ENCODE results near the gene ENOX1.

ENOX1 gene

GRCh38 chr13:43339805-43340550 lies 446.8 kb downstream of the ENOX1 start:
- H3K27ac ChIP-seq (ENCODE audit: low read depth, low read length) = no peak overlapping the region
- H3K9ac ChIP-seq (ENCODE audit: low read length) = no peak overlapping the region
- H3K4me3 ChIP-seq (ENCODE audit: low read depth in 1 of 2, low read length in 2 of 2) = no peak overlapping the region
- peaks cover 9% of the 10 kb centered on the region for H3K4me1 ChIP-seq (ENCODE audit: insufficient read depth, low read length)
- no peaks in the 10 kb centered on the region for H3K9me3 ChIP-seq (ENCODE audit: low read length)
- peaks cover 9% of the 10 kb centered on the region for H3K36me3 ChIP-seq (ENCODE audit: insufficient read depth, low read length)
- H3K27me3 ChIP-seq (ENCODE audit: control insufficient read depth in 1 of 2, insufficient read depth in 2 of 2, low read length in 2 of 2) = no peaks in the 10 kb centered on the region

GRCh38 chr13:43339145-43339804 lies 447.5 kb downstream of the ENOX1 start:
- peaks cover 9% of the 10 kb centered on the region for H3K36me3 ChIP-seq (ENCODE audit: insufficient read depth, low read length)
- H3K27ac ChIP-seq (ENCODE audit: low read depth, low read length) = no peak overlapping the region
- H3K9me3 ChIP-seq (ENCODE audit: low read length) = no peaks in the 10 kb centered on the region
- no peak overlapping the region for H3K4me3 ChIP-seq (ENCODE audit: low read depth in 1 of 2, low read length in 2 of 2)
- peaks cover 9% of the 10 kb centered on the region for H3K4me1 ChIP-seq (ENCODE audit: insufficient read depth, low read length)
- H3K27me3 ChIP-seq (ENCODE audit: control insufficient read depth in 1 of 2, insufficient read depth in 2 of 2, low read length in 2 of 2) = no peaks in the 10 kb centered on the region
- no peak overlapping the region for H3K9ac ChIP-seq (ENCODE audit: low read length)

- H3K27me3 ChIP-seq (ENCODE audit: control insufficient read depth in 1 of 2, insufficient read depth in 2 of 2, low read length in 2 of 2) = no peaks in the 10 kb centered on the region
- no peaks in the 10 kb centered on the region for H3K9me3 ChIP-seq (ENCODE audit: low read length)
- no peaks in the 10 kb centered on the region for H3K36me3 ChIP-seq (ENCODE audit: insufficient read depth, low read length)
- no peak overlapping the region for H3K27ac ChIP-seq (ENCODE audit: low read depth, low read length)
- no peak overlapping the region for H3K9ac ChIP-seq (ENCODE audit: low read length)
- peaks cover 20% of the 10 kb centered on the region for H3K4me1 ChIP-seq (ENCODE audit: insufficient read depth, low read length)
- no peak overlapping the region for H3K4me3 ChIP-seq (ENCODE audit: low read depth in 1 of 2, low read length in 2 of 2)
These were observed 451.0 kb downstream of the ENOX1 start for GRCh38 chr13:43335764-43336163.

- Histone ChIP-seq H3K9ac (ENCODE audit: low read length) (no peak overlapping the region), H3K27me3 (ENCODE audit: control insufficient read depth in 1 of 2, insufficient read depth in 2 of 2, low read length in 2 of 2) (no peaks in the 10 kb centered on the region), H3K27ac (ENCODE audit: low read depth, low read length) (no peak overlapping the region), H3K9me3 (ENCODE audit: low read length) (no peaks in the 10 kb centered on the region), H3K4me1 (ENCODE audit: insufficient read depth, low read length) (peaks cover 20% of the 10 kb centered on the region), H3K36me3 (ENCODE audit: insufficient read depth, low read length) (no peaks in the 10 kb centered on the region), H3K4me3 (ENCODE audit: low read depth in 1 of 2, low read length in 2 of 2) (no peak overlapping the region)
These were observed 453.6 kb downstream of the ENOX1 start for GRCh38 chr13:43333176-43333575.

GRCh38 chr13:43331672-43332071 lies 455.1 kb downstream of the ENOX1 start:
- Histone ChIP-seq H3K4me3 (ENCODE audit: low read depth in 1 of 2, low read length in 2 of 2) (no peak overlapping the region), H3K36me3 (ENCODE audit: insufficient read depth, low read length) (no peaks in the 10 kb centered on the region), H3K27ac (ENCODE audit: low read depth, low read length) (peak overlapping the region; percentile 50), H3K4me1 (ENCODE audit: insufficient read depth, low read length) (peaks cover 20% of the 10 kb centered on the region), H3K27me3 (ENCODE audit: control insufficient read depth in 1 of 2, insufficient read depth in 2 of 2, low read length in 2 of 2) (no peaks in the 10 kb centered on the region), H3K9ac (ENCODE audit: low read length) (no peak overlapping the region), H3K9me3 (ENCODE audit: low read length) (no peaks in the 10 kb centered on the region)

- Histone ChIP-seq H3K9me3 (ENCODE audit: low read length) (no peaks in the 10 kb centered on the region), H3K27ac (ENCODE audit: low read depth, low read length) (no peak overlapping the region), H3K36me3 (ENCODE audit: insufficient read depth, low read length) (peaks cover 14% of the 10 kb centered on the region), H3K4me1 (ENCODE audit: insufficient read depth, low read length) (peaks cover 12% of the 10 kb centered on the region), H3K4me3 (ENCODE audit: low read depth in 1 of 2, low read length in 2 of 2) (no peak overlapping the region), H3K27me3 (ENCODE audit: control insufficient read depth in 1 of 2, insufficient read depth in 2 of 2, low read length in 2 of 2) (no peaks in the 10 kb centered on the region), H3K9ac (ENCODE audit: low read length) (no peak overlapping the region)
These were observed 457.1 kb downstream of the ENOX1 start for GRCh38 chr13:43329702-43330101.

- no peaks in the 10 kb centered on the region for H3K9me3 ChIP-seq (ENCODE audit: low read length)
- peaks cover 14% of the 10 kb centered on the region for H3K36me3 ChIP-seq (ENCODE audit: insufficient read depth, low read length)
- no peak overlapping the region for H3K9ac ChIP-seq (ENCODE audit: low read length)
- H3K27me3 ChIP-seq (ENCODE audit: control insufficient read depth in 1 of 2, insufficient read depth in 2 of 2, low read length in 2 of 2) = no peaks in the 10 kb centered on the region
- H3K27ac ChIP-seq (ENCODE audit: low read depth, low read length) = no peak overlapping the region
- H3K4me3 ChIP-seq (ENCODE audit: low read depth in 1 of 2, low read length in 2 of 2) = no peak overlapping the region
- peaks cover 12% of the 10 kb centered on the region for H3K4me1 ChIP-seq (ENCODE audit: insufficient read depth, low read length)
These were observed 457.9 kb downstream of the ENOX1 start for GRCh38 chr13:43328907-43329306.

GRCh38 chr13:43326100-43326499 lies 460.7 kb downstream of the ENOX1 start:
- H3K36me3 ChIP-seq (ENCODE audit: insufficient read depth, low read length) = peaks cover 19% of the 10 kb centered on the region
- H3K9ac ChIP-seq (ENCODE audit: low read length) = no peak overlapping the region
- no peak overlapping the region for H3K4me3 ChIP-seq (ENCODE audit: low read depth in 1 of 2, low read length in 2 of 2)
- no peaks in the 10 kb centered on the region for H3K27me3 ChIP-seq (ENCODE audit: control insufficient read depth in 1 of 2, insufficient read depth in 2 of 2, low read length in 2 of 2)
- no peak overlapping the region for H3K27ac ChIP-seq (ENCODE audit: low read depth, low read length)
- peaks cover 1% of the 10 kb centered on the region for H3K4me1 ChIP-seq (ENCODE audit: insufficient read depth, low read length)
- H3K9me3 ChIP-seq (ENCODE audit: low read length) = no peaks in the 10 kb centered on the region

- Histone ChIP-seq H3K4me1 (ENCODE audit: insufficient read depth, low read length) (no peaks in the 10 kb centered on the region), H3K27me3 (ENCODE audit: control insufficient read depth in 1 of 2, insufficient read depth in 2 of 2, low read length in 2 of 2) (no peaks in the 10 kb centered on the region), H3K27ac (ENCODE audit: low read depth, low read length) (no peak overlapping the region), H3K4me3 (ENCODE audit: low read depth in 1 of 2, low read length in 2 of 2) (no peak overlapping the region), H3K9me3 (ENCODE audit: low read length) (no peaks in the 10 kb centered on the region), H3K9ac (ENCODE audit: low read length) (no peak overlapping the region), H3K36me3 (ENCODE audit: insufficient read depth, low read length) (peaks cover 19% of the 10 kb centered on the region)
These were observed 461.1 kb downstream of the ENOX1 start for GRCh38 chr13:43325636-43326035.

- peaks cover 19% of the 10 kb centered on the region for H3K36me3 ChIP-seq (ENCODE audit: insufficient read depth, low read length)
- H3K4me1 ChIP-seq (ENCODE audit: insufficient read depth, low read length) = no peaks in the 10 kb centered on the region
- H3K9ac ChIP-seq (ENCODE audit: low read length) = no peak overlapping the region
- no peak overlapping the region for H3K27ac ChIP-seq (ENCODE audit: low read depth, low read length)
- no peaks in the 10 kb centered on the region for H3K27me3 ChIP-seq (ENCODE audit: control insufficient read depth in 1 of 2, insufficient read depth in 2 of 2, low read length in 2 of 2)
- H3K9me3 ChIP-seq (ENCODE audit: low read length) = no peaks in the 10 kb centered on the region
- no peak overlapping the region for H3K4me3 ChIP-seq (ENCODE audit: low read depth in 1 of 2, low read length in 2 of 2)
These were observed 462.6 kb downstream of the ENOX1 start for GRCh38 chr13:43324129-43324528.

GRCh38 chr13:43319617-43320444 lies 466.9 kb downstream of the ENOX1 start:
- H3K4me3 ChIP-seq (ENCODE audit: low read depth in 1 of 2, low read length in 2 of 2) = no peak overlapping the region
- no peaks in the 10 kb centered on the region for H3K9me3 ChIP-seq (ENCODE audit: low read length)
- peaks cover 5% of the 10 kb centered on the region for H3K36me3 ChIP-seq (ENCODE audit: insufficient read depth, low read length)
- no peaks in the 10 kb centered on the region for H3K27me3 ChIP-seq (ENCODE audit: control insufficient read depth in 1 of 2, insufficient read depth in 2 of 2, low read length in 2 of 2)
- peak overlapping the region; percentile 29 for H3K27ac ChIP-seq (ENCODE audit: low read depth, low read length)
- peaks cover 20% of the 10 kb centered on the region for H3K4me1 ChIP-seq (ENCODE audit: insufficient read depth, low read length)
- no peak overlapping the region for H3K9ac ChIP-seq (ENCODE audit: low read length)
